Measurements from ENCODE around the gene ZMYND19.

Gene ZMYND19

DNA sequence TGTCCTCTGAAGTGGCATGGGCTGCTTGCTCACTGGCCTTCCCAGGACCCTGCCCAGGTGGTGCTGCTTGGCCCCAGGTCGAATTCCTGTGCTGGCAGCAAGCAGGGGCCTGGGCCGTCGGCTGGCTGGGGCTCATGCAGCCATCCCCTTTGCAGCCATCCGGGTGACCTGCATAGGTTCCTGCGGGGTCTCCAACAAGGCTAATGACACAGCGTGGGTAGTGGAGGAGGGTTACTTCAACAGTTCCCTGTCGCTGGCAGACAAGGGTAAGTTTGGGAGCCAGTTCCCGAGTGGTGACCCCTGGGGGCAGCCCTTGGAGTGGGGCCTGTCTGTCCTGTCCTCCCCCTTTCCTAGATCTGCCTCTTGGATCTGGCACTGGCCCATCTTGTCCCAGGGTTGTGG is 22.4 kb upstream of the ZMYND19 start:
- Histone ChIP-seq H3K9me3 (ENCODE audit: control insufficient read depth in 1 of 2, low read length in 2 of 2) (no peaks in the 10 kb centered on the region), H3K36me3 (ENCODE audit: control insufficient read depth in 1 of 2, insufficient read depth in 2 of 2, low read length in 2 of 2) (peaks cover 8 to 28% of the 10 kb centered on the region in 2 donors), H3K4me1 (ENCODE audit: control insufficient read depth in 1 of 2, insufficient read depth in 2 of 2, low read length in 2 of 2) (peaks cover 14 to 20% of the 10 kb centered on the region in 2 donors), H3K27ac (ENCODE audit: low read length) (peak overlapping the region; percentile 83), H3K27me3 (ENCODE audit: low read depth, low read length) (no peaks in the 10 kb centered on the region), H3K4me3 (ENCODE audit: low read depth in 1 of 2, low read length in 2 of 2) (no peak overlapping the region)

DNA sequence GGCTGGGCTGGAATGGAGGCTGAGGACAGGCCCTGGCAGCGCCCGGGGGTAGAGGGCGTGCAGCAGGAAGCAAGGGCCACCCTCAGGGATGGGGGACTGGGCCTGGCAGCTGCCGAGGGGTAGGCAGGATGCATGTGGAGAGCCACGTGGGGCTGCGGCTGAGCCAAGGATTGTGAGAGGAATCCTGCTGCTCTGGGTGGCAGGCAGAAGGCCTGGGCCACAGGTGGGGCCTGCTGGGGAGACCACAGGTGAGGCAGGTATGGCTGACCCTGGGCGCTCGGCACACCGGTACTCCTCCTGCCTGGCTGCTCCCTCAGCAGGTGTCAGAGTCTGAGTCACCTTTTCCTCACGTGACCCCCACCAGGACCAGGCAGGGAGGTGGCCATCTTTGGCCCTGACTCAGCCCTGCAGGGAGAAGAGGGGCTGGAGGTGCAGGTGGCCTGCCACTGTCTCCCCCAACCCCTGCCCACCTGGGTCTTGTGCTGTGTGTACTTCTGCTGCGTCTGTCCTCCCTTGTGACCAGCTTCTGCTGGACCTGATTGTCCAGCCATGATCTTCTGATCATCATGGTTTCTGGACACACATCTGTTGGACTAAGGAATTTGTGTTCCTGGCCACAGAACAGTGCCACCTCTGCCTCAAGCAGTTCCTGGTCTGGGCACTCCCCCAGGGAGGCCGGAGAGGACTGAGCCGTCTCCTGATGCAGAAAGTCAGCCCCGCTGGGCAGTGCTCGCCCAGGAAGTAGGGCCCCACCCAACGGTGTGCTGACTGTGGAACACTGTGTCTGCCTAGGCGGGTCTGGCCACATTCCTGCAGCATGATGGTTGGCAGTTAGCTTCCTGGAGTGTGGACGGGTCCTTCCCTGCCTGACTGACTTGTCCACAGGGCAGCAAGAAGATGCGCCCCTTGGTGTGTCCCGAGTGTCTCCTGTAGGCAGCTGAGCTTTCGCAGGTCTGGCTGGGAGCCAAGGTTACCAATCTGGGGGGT is 21.6 kb upstream of the ZMYND19 start:
- H3K36me3 ChIP-seq (ENCODE audit: control insufficient read depth in 1 of 2, insufficient read depth in 2 of 2, low read length in 2 of 2): peaks cover 8 to 28% of the 10 kb centered on the region in 2 donors
- peaks cover 11 to 22% of the 10 kb centered on the region in 2 donors for H3K4me1 ChIP-seq (ENCODE audit: control insufficient read depth in 1 of 2, insufficient read depth in 2 of 2, low read length in 2 of 2)
- no peaks in the 10 kb centered on the region for H3K27me3 ChIP-seq (ENCODE audit: low read depth, low read length)
- no peak overlapping the region for H3K4me3 ChIP-seq (ENCODE audit: low read depth in 1 of 2, low read length in 2 of 2)
- H3K27ac ChIP-seq (ENCODE audit: low read length): peak overlapping the region; percentile 83
- H3K9me3 ChIP-seq (ENCODE audit: control insufficient read depth in 1 of 2, low read length in 2 of 2): no peaks in the 10 kb centered on the region

DNA sequence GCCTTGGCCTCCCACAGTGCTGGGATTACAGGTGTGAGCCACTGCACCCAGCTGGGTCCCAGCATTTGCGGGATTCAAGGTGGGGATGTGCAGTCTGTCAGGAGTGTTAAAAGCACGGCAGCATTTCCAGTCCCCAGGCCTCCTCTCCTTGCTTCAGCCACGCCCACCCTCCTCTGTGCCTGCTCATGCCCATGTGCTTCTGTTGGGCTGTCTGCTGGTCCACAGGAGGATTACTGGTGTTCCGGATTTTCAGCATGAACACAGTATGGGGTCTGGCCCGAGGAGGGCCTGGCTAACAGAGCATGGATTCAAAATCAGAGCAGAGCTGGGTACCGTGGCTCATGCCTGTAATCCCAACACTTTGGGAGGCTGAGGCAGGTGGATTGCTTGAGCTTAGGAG is 20.6 kb upstream of the ZMYND19 start:
- H3K4me3 ChIP-seq (ENCODE audit: low read depth in 1 of 2, low read length in 2 of 2): no peak overlapping the region
- H3K27me3 ChIP-seq (ENCODE audit: low read depth, low read length): no peaks in the 10 kb centered on the region
- peaks cover 15 to 31% of the 10 kb centered on the region in 2 donors for H3K4me1 ChIP-seq (ENCODE audit: control insufficient read depth in 1 of 2, insufficient read depth in 2 of 2, low read length in 2 of 2)
- no peaks in the 10 kb centered on the region for H3K9me3 ChIP-seq (ENCODE audit: control insufficient read depth in 1 of 2, low read length in 2 of 2)
- H3K27ac ChIP-seq (ENCODE audit: low read length): peak overlapping the region; percentile 83
- H3K36me3 ChIP-seq (ENCODE audit: control insufficient read depth in 1 of 2, insufficient read depth in 2 of 2, low read length in 2 of 2): peaks cover 8 to 21% of the 10 kb centered on the region in 2 donors

DNA sequence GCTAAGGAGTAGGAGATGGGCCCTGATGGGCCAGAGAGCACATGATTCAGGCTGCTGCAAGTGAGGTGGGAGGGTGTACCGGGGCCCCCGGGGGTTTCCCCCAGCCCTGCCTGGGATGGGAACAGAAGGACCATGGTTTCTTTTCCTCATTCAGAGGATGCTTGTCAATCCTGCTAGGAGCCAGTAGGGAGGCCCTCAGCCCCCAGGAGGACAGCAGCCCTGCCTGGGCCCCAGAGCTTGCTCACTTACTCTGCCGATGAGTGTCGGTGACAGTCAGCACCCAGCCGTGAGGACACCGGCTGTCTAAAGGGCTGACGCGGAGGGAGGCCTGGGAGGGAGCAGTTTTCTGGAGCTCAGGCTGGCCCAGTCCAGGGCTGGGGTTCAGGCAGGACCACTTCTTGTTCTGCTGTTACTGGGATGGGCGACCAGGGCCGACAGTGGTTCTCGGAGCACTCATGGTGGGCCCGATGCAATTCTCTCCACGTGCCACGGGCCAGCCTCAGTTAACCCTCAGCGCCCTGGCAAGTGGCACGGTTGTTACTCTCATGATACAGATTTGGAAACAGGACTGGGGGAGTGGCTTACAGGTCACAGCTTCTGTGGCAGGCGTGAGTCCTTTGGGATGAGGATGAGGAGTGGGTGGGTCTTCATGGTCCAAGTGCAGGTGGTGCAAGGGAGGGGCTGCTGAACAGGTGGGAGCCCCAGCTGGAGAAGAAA is 17.0 kb upstream of the ZMYND19 start:
- Histone ChIP-seq H3K9me3 (ENCODE audit: control insufficient read depth in 1 of 2, low read length in 2 of 2) (no peaks in the 10 kb centered on the region), H3K27ac (ENCODE audit: low read length) (no peak overlapping the region), H3K4me1 (ENCODE audit: control insufficient read depth in 1 of 2, insufficient read depth in 2 of 2, low read length in 2 of 2) (peaks cover 10 to 32% of the 10 kb centered on the region in 2 donors), H3K4me3 (ENCODE audit: low read depth in 1 of 2, low read length in 2 of 2) (peak overlapping the region; percentile 57 to 85), H3K36me3 (ENCODE audit: control insufficient read depth in 1 of 2, insufficient read depth in 2 of 2, low read length in 2 of 2) (no peaks in the 10 kb centered on the region), H3K27me3 (ENCODE audit: low read depth, low read length) (no peaks in the 10 kb centered on the region)

DNA sequence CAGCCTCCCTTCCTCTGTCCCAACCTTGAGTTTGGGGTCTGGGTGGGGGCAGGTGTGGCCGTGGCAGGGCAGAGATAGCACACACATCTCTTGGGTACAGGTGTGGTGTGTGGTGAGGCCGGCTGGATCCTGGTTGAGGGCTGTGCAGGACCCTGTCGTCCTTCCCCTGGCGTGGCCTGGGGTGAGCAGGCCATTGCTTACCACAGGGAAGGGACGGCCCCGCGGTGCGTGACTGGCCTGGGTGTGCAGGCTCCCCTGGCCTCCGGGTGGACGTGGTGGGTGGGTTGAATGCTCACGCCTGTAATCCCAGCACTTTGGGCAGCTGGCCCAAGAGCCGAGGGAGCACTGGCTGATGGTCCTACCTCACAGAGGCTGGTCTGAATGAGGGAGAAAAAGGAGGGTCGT is 16.4 kb upstream of the ZMYND19 start:
- Histone ChIP-seq H3K9me3 (ENCODE audit: control insufficient read depth in 1 of 2, low read length in 2 of 2) (no peaks in the 10 kb centered on the region), H3K36me3 (ENCODE audit: control insufficient read depth in 1 of 2, insufficient read depth in 2 of 2, low read length in 2 of 2) (no peaks in the 10 kb centered on the region), H3K4me3 (ENCODE audit: low read depth in 1 of 2, low read length in 2 of 2) (peak overlapping the region; percentile 57 to 85), H3K4me1 (ENCODE audit: control insufficient read depth in 1 of 2, insufficient read depth in 2 of 2, low read length in 2 of 2) (peaks cover 5 to 26% of the 10 kb centered on the region in 2 donors), H3K27ac (ENCODE audit: low read length) (no peak overlapping the region), H3K27me3 (ENCODE audit: low read depth, low read length) (no peaks in the 10 kb centered on the region)

DNA sequence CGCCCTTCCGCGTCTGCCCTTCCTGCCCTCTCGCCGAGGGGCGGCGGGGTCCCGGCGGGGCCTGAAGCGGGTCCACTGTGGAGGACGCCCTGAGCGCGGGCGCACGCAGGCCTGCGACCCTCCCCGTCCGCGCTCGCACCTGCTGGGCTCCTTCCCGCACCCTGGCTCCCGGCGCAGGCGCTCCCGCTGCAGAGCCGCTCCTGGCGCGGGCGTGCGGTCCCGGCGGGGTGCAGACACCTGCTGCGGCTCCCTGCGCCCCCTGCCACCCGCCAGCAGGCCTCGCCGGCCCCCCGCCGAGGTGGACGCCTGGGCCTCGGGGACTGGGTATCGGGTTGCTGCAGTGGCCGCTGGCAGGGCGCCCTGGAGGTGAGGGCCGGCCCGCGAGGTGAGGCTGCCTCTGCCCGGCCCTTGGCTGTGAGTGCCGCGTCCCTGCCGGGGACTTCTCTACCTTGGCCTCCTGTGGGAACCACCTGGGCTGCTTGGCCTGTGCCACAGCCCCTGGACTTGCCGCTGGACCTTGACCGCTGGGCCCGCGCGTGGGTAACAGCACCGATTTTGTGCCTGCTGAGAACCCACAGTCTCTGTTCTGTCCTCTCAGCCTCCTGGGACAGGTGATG is 15.8 kb upstream of the ZMYND19 start:
- Histone ChIP-seq H3K27ac (ENCODE audit: low read length) (no peak overlapping the region), H3K9me3 (ENCODE audit: control insufficient read depth in 1 of 2, low read length in 2 of 2) (no peaks in the 10 kb centered on the region), H3K36me3 (ENCODE audit: control insufficient read depth in 1 of 2, insufficient read depth in 2 of 2, low read length in 2 of 2) (no peaks in the 10 kb centered on the region), H3K27me3 (ENCODE audit: low read depth, low read length) (no peaks in the 10 kb centered on the region), H3K4me1 (ENCODE audit: control insufficient read depth in 1 of 2, insufficient read depth in 2 of 2, low read length in 2 of 2) (peaks cover 5 to 22% of the 10 kb centered on the region in 2 donors), H3K4me3 (ENCODE audit: low read depth in 1 of 2, low read length in 2 of 2) (peak overlapping the region; percentile 57 to 85)

DNA sequence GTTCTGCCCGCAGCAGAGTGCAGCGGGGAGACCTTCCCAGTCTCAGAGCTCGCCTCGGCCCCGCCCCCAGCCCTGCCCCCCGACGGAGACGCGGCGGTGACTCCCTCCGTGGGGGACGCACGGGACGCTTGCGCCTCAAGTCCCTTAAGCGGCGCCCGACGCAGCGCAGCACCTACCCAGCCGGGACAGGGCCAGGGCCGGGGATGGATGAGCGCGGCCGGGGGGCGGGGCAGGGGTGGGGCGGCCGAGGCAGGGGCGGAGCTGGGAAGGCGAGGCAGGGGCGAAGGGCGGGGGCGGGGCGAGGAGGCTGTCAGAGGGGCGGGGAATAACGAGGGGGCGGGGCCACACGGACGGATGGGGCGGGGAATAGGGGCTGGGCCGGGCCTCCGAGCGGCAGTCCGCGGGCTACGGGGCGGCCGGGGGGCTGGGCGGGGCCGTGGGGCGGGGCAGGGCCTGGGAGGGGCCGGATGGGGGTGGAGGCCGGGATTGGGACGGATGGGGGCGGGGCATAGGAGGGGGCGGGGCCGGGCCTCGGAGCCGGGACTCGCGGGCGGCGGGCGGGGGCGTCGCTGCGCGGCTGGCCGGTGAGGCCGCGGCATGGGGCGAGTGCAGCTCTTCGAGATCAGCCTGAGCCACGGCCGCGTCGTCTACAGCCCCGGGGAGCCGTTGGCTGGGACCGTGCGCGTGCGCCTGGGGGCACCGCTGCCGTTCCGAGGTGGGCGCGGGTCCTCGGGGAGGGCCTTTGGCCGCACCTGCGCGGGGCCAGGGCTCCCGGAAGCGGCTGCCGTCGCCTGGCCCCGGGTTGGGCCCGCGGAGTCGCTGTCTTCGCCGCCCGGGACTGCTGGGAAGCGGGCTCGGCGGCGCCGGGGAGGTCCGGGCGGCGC is 15.1 kb upstream of the ZMYND19 start, which contains the start of gene ARRDC1:
ARRDC1 (plus strand) TSS at position 566 of the 884 bp plus-strand sequence; CDS start at position 598, 32 bp downstream.
- H3K27ac ChIP-seq (ENCODE audit: low read length): no peak within 1 kb of the TSS
- no peaks in the 10 kb centered on the region for H3K27me3 ChIP-seq (ENCODE audit: low read depth, low read length)
- peak within 1 kb of the TSS; percentile 57 to 85 for H3K4me3 ChIP-seq (ENCODE audit: low read depth in 1 of 2, low read length in 2 of 2)
- no peaks in the 10 kb centered on the region for H3K36me3 ChIP-seq (ENCODE audit: control insufficient read depth in 1 of 2, insufficient read depth in 2 of 2, low read length in 2 of 2)
- no peaks in the 10 kb centered on the region for H3K9me3 ChIP-seq (ENCODE audit: control insufficient read depth in 1 of 2, low read length in 2 of 2)
- H3K4me1 ChIP-seq (ENCODE audit: control insufficient read depth in 1 of 2, insufficient read depth in 2 of 2, low read length in 2 of 2): peaks cover 5 to 22% of the 10 kb centered on the region in 2 donors

DNA sequence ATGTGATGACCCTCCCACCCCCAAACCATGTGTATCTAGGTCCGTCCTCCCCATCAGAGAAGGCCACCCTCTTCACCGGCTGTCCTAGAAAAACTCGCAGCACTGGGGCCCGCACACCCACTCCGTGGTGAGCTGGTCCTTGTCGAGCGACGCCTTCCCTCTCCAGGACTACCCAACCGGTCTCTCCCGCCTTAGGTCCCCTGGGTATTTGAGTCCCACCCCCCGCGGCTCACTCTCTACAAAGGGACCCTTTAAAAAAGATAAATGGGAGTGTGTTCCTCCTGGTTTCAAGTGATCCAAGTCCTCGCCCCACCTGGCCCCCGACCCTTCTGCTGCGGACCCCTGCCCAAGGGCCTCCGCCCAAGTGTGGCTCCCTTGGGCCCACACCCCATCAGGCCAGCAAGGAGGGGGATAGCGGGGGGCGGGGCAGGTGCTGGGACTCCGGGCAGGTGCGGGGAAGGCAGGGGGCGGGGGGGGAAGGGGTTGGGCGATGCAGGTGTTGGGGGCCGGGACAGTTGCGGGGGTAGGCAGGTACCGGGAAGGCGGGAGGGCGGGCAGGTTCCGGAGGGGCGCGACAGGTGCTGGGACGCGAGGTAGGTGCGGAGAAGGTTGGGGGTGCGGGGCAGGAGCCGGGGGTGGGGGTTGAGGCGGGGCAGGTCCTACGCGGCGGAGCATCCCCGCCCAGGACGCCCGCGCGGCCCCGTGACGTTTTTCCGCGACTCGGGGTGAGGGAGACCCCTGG is 14.2 kb upstream of the ZMYND19 start:
- no peaks in the 10 kb centered on the region for H3K36me3 ChIP-seq (ENCODE audit: control insufficient read depth in 1 of 2, insufficient read depth in 2 of 2, low read length in 2 of 2)
- H3K27ac ChIP-seq (ENCODE audit: low read length): no peak overlapping the region
- H3K27me3 ChIP-seq (ENCODE audit: low read depth, low read length): no peaks in the 10 kb centered on the region
- no peaks in the 10 kb centered on the region for H3K9me3 ChIP-seq (ENCODE audit: control insufficient read depth in 1 of 2, low read length in 2 of 2)
- peaks cover 5 to 22% of the 10 kb centered on the region in 2 donors for H3K4me1 ChIP-seq (ENCODE audit: control insufficient read depth in 1 of 2, insufficient read depth in 2 of 2, low read length in 2 of 2)
- H3K4me3 ChIP-seq (ENCODE audit: low read depth in 1 of 2, low read length in 2 of 2): no peak overlapping the region

DNA sequence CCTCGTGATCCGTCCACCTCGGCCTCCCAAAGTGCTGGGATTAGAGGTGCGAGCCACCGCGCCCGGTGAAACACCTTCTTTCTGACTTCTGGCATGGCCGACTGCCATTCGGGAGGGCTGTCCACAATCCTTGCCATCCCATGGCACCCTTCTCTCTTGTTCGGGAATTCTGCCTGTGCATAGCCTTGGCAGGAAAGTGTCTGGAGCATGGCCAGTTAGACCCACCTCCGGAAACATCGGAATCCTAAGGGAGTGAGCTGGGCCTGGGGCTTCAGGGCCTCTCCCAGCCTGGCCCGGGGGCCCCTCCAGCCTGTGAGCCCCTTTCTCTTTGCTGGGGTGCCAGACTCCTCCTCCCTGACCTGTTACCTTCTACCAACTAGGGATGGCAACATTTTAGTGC is 13.6 kb upstream of the ZMYND19 start:
- peaks cover 5 to 22% of the 10 kb centered on the region in 2 donors for H3K4me1 ChIP-seq (ENCODE audit: control insufficient read depth in 1 of 2, insufficient read depth in 2 of 2, low read length in 2 of 2)
- H3K27ac ChIP-seq (ENCODE audit: low read length): no peak overlapping the region

DNA sequence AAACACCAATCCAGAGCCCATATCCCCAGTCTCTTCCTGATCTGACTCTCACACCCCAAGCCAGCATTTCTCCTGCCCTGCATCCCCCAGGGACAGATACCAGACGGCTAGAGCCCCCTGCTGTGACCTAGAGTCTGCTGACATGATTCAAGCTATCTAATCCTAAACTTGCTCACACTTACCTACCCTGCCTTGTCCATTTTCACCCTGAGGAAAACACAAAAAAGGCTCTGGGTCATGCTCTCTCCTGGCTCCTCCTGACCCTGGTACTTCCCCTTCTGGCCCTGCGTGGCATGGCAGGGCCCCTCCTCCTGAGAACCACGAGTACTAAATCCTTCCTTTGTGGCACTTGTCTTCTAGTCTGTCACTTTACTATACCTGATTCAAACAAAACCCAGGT is 12.3 kb upstream of the ZMYND19 start:
- Histone ChIP-seq H3K4me3 (ENCODE audit: low read depth in 1 of 2, low read length in 2 of 2) (no peak overlapping the region), H3K27ac (ENCODE audit: low read length) (no peak overlapping the region), H3K9me3 (ENCODE audit: control insufficient read depth in 1 of 2, low read length in 2 of 2) (no peaks in the 10 kb centered on the region), H3K36me3 (ENCODE audit: control insufficient read depth in 1 of 2, insufficient read depth in 2 of 2, low read length in 2 of 2) (no peaks in the 10 kb centered on the region), H3K4me1 (ENCODE audit: control insufficient read depth in 1 of 2, insufficient read depth in 2 of 2, low read length in 2 of 2) (peaks cover 5 to 22% of the 10 kb centered on the region in 2 donors), H3K27me3 (ENCODE audit: low read depth, low read length) (no peaks in the 10 kb centered on the region)

More for the DNA sequence above, 13.6 kb upstream of the ZMYND19 start:
- H3K4me3 ChIP-seq (ENCODE audit: low read depth in 1 of 2, low read length in 2 of 2): no peak overlapping the region
- no peaks in the 10 kb centered on the region for H3K9me3 ChIP-seq (ENCODE audit: control insufficient read depth in 1 of 2, low read length in 2 of 2)
- no peaks in the 10 kb centered on the region for H3K36me3 ChIP-seq (ENCODE audit: control insufficient read depth in 1 of 2, insufficient read depth in 2 of 2, low read length in 2 of 2)
- H3K27me3 ChIP-seq (ENCODE audit: low read depth, low read length): no peaks in the 10 kb centered on the region

Measured in muscle layer of duodenum (tissue), 2 donors.